ENCODE measurements around the gene MRPL2. TPM values are rescaled to one million over a fixed set of nuclear protein-coding genes. Genes with fewer than 3 reads are reported as not detected.

MRPL2 gene
- total and polyA plus RNA-seq, 2 donors from 2014 or later: 56.6 to 127 TPM

DNA sequence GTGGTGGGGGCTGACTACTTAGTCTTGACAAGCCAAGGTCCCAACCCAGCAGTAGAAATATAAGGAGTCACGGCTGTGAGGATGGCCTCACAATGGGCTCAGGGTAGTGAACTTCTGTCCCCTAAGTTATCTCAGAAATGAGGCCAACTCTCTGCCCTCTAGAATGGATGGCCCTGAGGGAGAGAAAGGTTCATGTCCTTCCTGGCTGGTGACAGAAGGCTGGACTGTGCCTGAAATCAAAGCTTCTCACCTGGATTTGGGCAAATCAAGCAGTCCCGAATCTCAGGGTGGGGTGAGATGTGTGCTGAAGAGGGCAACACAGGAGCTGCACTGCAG lies 25.1 kb downstream of the MRPL2 start:
- TF ChIP-seq, protein P1, sequence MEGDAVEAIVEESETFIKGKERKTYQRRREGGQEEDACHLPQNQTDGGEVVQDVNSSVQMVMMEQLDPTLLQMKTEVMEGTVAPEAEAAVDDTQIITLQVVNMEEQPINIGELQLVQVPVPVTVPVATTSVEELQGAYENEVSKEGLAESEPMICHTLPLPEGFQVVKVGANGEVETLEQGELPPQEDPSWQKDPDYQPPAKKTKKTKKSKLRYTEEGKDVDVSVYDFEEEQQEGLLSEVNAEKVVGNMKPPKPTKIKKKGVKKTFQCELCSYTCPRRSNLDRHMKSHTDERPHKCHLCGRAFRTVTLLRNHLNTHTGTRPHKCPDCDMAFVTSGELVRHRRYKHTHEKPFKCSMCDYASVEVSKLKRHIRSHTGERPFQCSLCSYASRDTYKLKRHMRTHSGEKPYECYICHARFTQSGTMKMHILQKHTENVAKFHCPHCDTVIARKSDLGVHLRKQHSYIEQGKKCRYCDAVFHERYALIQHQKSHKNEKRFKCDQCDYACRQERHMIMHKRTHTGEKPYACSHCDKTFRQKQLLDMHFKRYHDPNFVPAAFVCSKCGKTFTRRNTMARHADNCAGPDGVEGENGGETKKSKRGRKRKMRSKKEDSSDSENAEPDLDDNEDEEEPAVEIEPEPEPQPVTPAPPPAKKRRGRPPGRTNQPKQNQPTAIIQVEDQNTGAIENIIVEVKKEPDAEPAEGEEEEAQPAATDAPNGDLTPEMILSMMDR (IDR thresholded peaks at IDR 0.05; ENCODE audit: borderline replicate concordance, extremely low read depth, insufficient read depth): no peak
- Histone ChIP-seq H3K9ac (ENCODE audit: low read length in 3 of 3) (no peak overlapping the region), H3K36me3 (ENCODE audit: control insufficient read depth in 2 of 3, insufficient read depth in 3 of 3, low read length in 3 of 3) (peaks cover 9 to 25% (median 25%) of the 10 kb centered on the region in 3 donors), H3K4me1 (ENCODE audit: control insufficient read depth in 2 of 3, insufficient read depth in 2 of 3, low read depth in 1 of 3, low read length in 3 of 3) (peaks cover 0 to 2% (median 0%) of the 10 kb centered on the region in 3 donors), H3K27me3 (ENCODE audit: control insufficient read depth, insufficient read depth, low read length) (no peaks in the 10 kb centered on the region), H3K4me3 (ENCODE audit: low read length in 3 of 3) (no peak overlapping the region), H3K9me3 (ENCODE audit: control insufficient read depth in 2 of 3, insufficient read depth in 1 of 3, low read length in 3 of 3) (no peaks in the 10 kb centered on the region), H3K27ac (ENCODE audit: low read depth in 2 of 2, low read length in 2 of 2) (no peak overlapping the region)
- DNase-seq: no peak
- FAIRE-seq: no peak
- intact Hi-C loops (cut with DNase I): no loop called here

DNA sequence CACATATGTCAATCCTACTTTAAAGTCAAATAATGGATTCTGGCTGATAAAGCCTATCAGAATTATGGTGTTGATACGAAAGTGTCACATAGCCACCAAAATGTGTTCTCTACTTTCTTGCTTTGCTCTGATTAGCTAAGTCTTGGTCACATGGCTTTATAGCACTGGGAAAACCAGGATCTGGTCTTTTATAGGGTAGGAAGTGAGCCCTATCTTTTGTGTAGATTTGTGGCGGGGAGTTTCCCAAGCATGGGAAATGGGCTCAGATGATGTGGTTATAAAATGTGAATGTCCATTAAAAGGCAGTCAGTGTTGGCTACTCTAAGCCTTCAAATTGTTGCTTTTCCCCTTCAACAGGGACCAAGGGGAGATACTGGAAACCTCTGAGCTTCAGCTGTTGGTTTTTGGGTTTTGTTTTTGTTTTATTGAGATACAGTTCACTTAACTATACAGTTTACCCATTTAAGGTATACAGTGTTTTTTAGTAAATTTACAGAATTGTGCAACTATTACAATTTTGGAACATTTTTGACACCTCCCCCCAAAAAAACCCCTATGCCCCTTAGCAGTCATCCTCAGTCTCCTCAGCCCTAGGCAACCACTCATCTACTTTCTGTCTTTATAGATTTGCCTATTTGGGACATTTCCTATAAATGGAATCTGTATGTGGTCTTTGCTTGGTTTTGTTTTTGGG lies 25.6 kb downstream of the MRPL2 start:
- intact Hi-C loops (cut with DNase I): no loop called here
- H3K27me3 ChIP-seq (ENCODE audit: control insufficient read depth, insufficient read depth, low read length): no peaks in the 10 kb centered on the region
- H3K27ac ChIP-seq (ENCODE audit: low read depth in 2 of 2, low read length in 2 of 2): no peak overlapping the region
- FAIRE-seq: no peak
- no peak overlapping the region for H3K9ac ChIP-seq (ENCODE audit: low read length in 3 of 3)
- no peak overlapping the region for H3K4me3 ChIP-seq (ENCODE audit: low read length in 3 of 3)
- H3K9me3 ChIP-seq (ENCODE audit: control insufficient read depth in 2 of 3, insufficient read depth in 1 of 3, low read length in 3 of 3): no peaks in the 10 kb centered on the region
- no peak for DNase-seq
- H3K36me3 ChIP-seq (ENCODE audit: control insufficient read depth in 2 of 3, insufficient read depth in 3 of 3, low read length in 3 of 3): peaks cover 9 to 25% (median 22%) of the 10 kb centered on the region in 3 donors
- H3K4me1 ChIP-seq (ENCODE audit: control insufficient read depth in 2 of 3, insufficient read depth in 2 of 3, low read depth in 1 of 3, low read length in 3 of 3): peaks cover 0 to 2% (median 0%) of the 10 kb centered on the region in 3 donors
- TF ChIP-seq, protein P1 (IDR thresholded peaks at IDR 0.05; ENCODE audit: borderline replicate concordance, extremely low read depth, insufficient read depth): no peak

DNA sequence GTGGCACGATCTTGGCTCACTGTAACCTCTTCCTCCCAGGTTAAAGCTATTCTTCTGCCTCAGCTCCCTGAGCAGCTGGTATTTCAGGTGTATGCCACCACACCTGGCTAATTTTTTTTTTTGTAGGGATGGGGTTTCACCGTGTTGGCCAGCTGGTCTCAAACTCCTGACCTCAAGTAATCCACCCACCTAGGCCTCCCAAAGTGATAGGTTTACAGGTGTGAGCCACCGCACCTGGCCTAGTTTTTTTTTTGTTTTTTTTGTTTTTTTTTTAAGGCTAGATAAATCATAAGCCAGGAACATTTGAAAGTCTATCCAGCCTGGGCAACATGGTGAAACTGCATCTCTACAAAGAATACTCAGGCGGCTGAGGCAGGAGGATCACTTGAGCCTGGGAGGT lies 26.9 kb downstream of the MRPL2 start:
- H3K9me3 ChIP-seq (ENCODE audit: control insufficient read depth in 2 of 3, insufficient read depth in 1 of 3, low read length in 3 of 3): no peaks in the 10 kb centered on the region
- H3K27me3 ChIP-seq (ENCODE audit: control insufficient read depth, insufficient read depth, low read length): no peaks in the 10 kb centered on the region
- H3K9ac ChIP-seq (ENCODE audit: low read length in 3 of 3): no peak overlapping the region
- DNase-seq (no peak), FAIRE-seq (no peak)
- intact Hi-C loops (cut with DNase I): no loop called here
- no peak overlapping the region for H3K27ac ChIP-seq (ENCODE audit: low read depth in 2 of 2, low read length in 2 of 2)
- no peak overlapping the region for H3K4me3 ChIP-seq (ENCODE audit: low read length in 3 of 3)
- TF ChIP-seq, protein P1 (IDR thresholded peaks at IDR 0.05; ENCODE audit: borderline replicate concordance, extremely low read depth, insufficient read depth): no peak
- H3K36me3 ChIP-seq (ENCODE audit: control insufficient read depth in 2 of 3, insufficient read depth in 3 of 3, low read length in 3 of 3): peaks cover 8 to 19% (median 18%) of the 10 kb centered on the region in 3 donors
- H3K4me1 ChIP-seq (ENCODE audit: control insufficient read depth in 2 of 3, insufficient read depth in 2 of 3, low read depth in 1 of 3, low read length in 3 of 3): peaks cover 0 to 2% (median 0%) of the 10 kb centered on the region in 3 donors

All from kidney (tissue), 14 donors.